HepG2 (cell line): ENCODE results near the gene ZSWIM8. TPM values are rescaled to one million over a fixed set of nuclear protein-coding genes. Genes with fewer than 3 reads are reported as not detected.

Experiments
- ARNT ChIP-seq: fragments of 450-650 bp; IDR thresholded peaks from 2 replicates; pipeline ENCODE4 v1.6.1; 2017
- ATAD3A ChIP-seq: sonication (generic); formaldehyde crosslinking; IDR thresholded peaks from 2 replicates; pipeline ENCODE4 v1.4.0; 2020; ENCODE audit warnings: missing genetic modification reagents
- CENPT ChIP-seq: sonication (generic); formaldehyde crosslinking; IDR thresholded peaks from 2 replicates; pipeline ENCODE4 v1.8.0; 2022; ENCODE audit warnings: low read depth, mild to moderate bottlenecking, moderate library complexity, missing genetic modification reagents
- GZF1 ChIP-seq: sonication (generic); formaldehyde crosslinking; IDR thresholded peaks from 2 replicates; pipeline ENCODE4 v1.5.1; 2020; ENCODE audit warnings: mild to moderate bottlenecking, missing genetic modification reagents
- KDM5A ChIP-seq: fragments of 200-600 bp; sonication (generic); IDR thresholded peaks from 2 replicates; pipeline ENCODE4 v1.7.0; 2018; ENCODE audit warnings: antibody characterized with exemption, mild to moderate bottlenecking, low read length, borderline replicate concordance
- KIAA2018 ChIP-seq: sonication (generic); formaldehyde crosslinking; IDR thresholded peaks from 2 replicates; pipeline ENCODE4 v1.5.0; 2020; ENCODE audit warnings: mild to moderate bottlenecking, missing genetic modification reagents, borderline replicate concordance
- MTF1 ChIP-seq: sonication (generic); formaldehyde crosslinking; IDR thresholded peaks from 2 replicates; pipeline ENCODE4 v1.5.0; 2020; ENCODE audit warnings: missing genetic modification reagents
- NCOA5 ChIP-seq: sonication (generic); formaldehyde crosslinking; IDR thresholded peaks from 2 replicates; pipeline ENCODE4 v1.4.0; 2020; ENCODE audit warnings: missing genetic modification reagents
- PRMT3 ChIP-seq: sonication (generic); formaldehyde crosslinking; IDR thresholded peaks from 2 replicates; pipeline ENCODE4 v1.8.1; 2022; ENCODE audit warnings: low read depth, mild to moderate bottlenecking, moderate library complexity, missing genetic modification reagents, borderline replicate concordance
- SNAPC4 ChIP-seq: sonication (generic); formaldehyde crosslinking; IDR thresholded peaks from 2 replicates; pipeline ENCODE4 v1.4.0; 2020; ENCODE audit warnings: mild to moderate bottlenecking, missing genetic modification reagents
- TBP ChIP-seq: sonication (generic); formaldehyde crosslinking; IDR thresholded peaks from 2 replicates; pipeline ENCODE4 v1.5.0; 2020; ENCODE audit warnings: missing genetic modification reagents
- TERF1 ChIP-seq: sonication (generic); formaldehyde crosslinking; IDR thresholded peaks from 2 replicates; pipeline ENCODE4 v1.8.0; 2022; ENCODE audit warnings: mild to moderate bottlenecking, missing genetic modification reagents, moderate library complexity
- ZMAT5 ChIP-seq: sonication (generic); formaldehyde crosslinking; IDR thresholded peaks from 2 replicates; pipeline ENCODE4 v1.5.0; 2020; ENCODE audit warnings: mild to moderate bottlenecking, low read depth, missing genetic modification reagents, borderline replicate concordance
- ZNF510 ChIP-seq: sonication (generic); formaldehyde crosslinking; IDR thresholded peaks from 2 replicates; pipeline ENCODE4 v1.4.0; 2020; ENCODE audit warnings: low read depth, mild to moderate bottlenecking, missing genetic modification reagents
- polyA plus RNA-seq, 8 experiments: library from polyadenylated mRNA; depleted of rRNA in 3 of 8; stranded (reverse) in 7 of 8; unstranded in 1 of 8; fragments of >200 nt; fragmentation: Illumina TruSeq in 4 of 8; extraction: Trizol in 4 of 8; gene quantifications; 2 replicates each; pipeline versions ENCODE4 v1.2.1 to v1.2.3, GENCODE V29; 2011 to 2016; ENCODE audit warnings: low read depth in 4 of 8, missing spikeins in 1 of 8, mixed read lengths in 1 of 8; ENCODE audit not compliant: insufficient read depth in 1 of 8
- total RNA-seq, 5 experiments: library from RNA; depleted of rRNA; stranded (reverse); fragments of >200 nt; fragmentation: Illumina TruSeq; extraction: Trizol; gene quantifications; 2 replicates each; pipeline ENCODE4 v1.2.3, GENCODE V29; 2016; ENCODE audit warnings: low read depth in 1 of 5

The ZSWIM8 gene
- total and polyA plus RNA-seq, 2 of the 13 experiments (the other 11 are each of a cell fraction or from before 2014, with no cell fraction given), result 39.9 to 98.2 TPM

GRCh38 chr10:73743905-73744663 is 41.3 kb upstream of the ZSWIM8 start, which contains the start of gene SEC24C (continued):
- no peak for TF ChIP-seq ATAD3A
- no peak; the same call in 1 of the 2 replicates for TF ChIP-seq GZF1 (CRISPR knock-in tag)
- no peak for TF ChIP-seq PRMT3
- TF ChIP-seq TERF1 (CRISPR knock-in tag), result no peak
- TF ChIP-seq NCOA5 (CRISPR knock-in tag), result no peak
- TF ChIP-seq TBP, result no peak
- no peak for TF ChIP-seq ARNT
- no peak for TF ChIP-seq CENPT
- TF ChIP-seq KIAA2018 (CRISPR knock-in tag), result 0 out of 2 replicates have a peak, but pooled peaks have one; percentile 70
- TF ChIP-seq MTF1, result no peak
- TF ChIP-seq ZMAT5, result no peak
- peak; percentile 83; the same call in 1 of the 2 replicates for TF ChIP-seq KDM5A
- no peak for TF ChIP-seq SNAPC4 (CRISPR knock-in tag)
- no peak for TF ChIP-seq ZNF510 (CRISPR knock-in tag)
